CD14-positive monocyte (primary cell): Measurements from ENCODE around the gene DUSP6. TPM values are rescaled to one million over a fixed set of nuclear protein-coding genes. Genes with fewer than 3 reads are reported as not detected.

Experiments
- DNase-seq, 3 donors: peaks; one replicate each; pipeline ENCODE4 v3.0.0-alpha.2; 2011 to 2022
- H2AFZ ChIP-seq: 2 replicates; pipeline ENCODE4 v1.6.0; 2012; ENCODE audit warnings: mild to moderate bottlenecking, low read depth, low read length, inconsistent platforms; ENCODE audit not compliant: insufficient read depth, poor library complexity, severe bottlenecking
- H3K27ac ChIP-seq, 2 donors: 1 replicate in 1 of 2; 2 replicates in 1 of 2; pipeline ENCODE4 v1.5.1; 2012 to 2013; ENCODE audit warnings: low read length in 2 of 2, control low read depth in 1 of 2, inconsistent platforms in 1 of 2, low read depth in 1 of 2, mild to moderate bottlenecking in 1 of 2
- H3K27me3 ChIP-seq, 2 donors: one replicate each; pipeline versions ENCODE4 v1.6.0 to v1.6.1; 2011 to 2013; ENCODE audit warnings: low read length in 2 of 2; ENCODE audit not compliant: control insufficient read depth in 2 of 2, insufficient read depth in 2 of 2
- H3K36me3 ChIP-seq, 2 donors: replicated peaks in 1 of 2; 1 replicate in 1 of 2; 2 replicates in 1 of 2; pipeline versions ENCODE4 v1.5.1 to v1.6.1; 2012 to 2013; ENCODE audit warnings: low read length in 2 of 2, control low read depth in 1 of 2, inconsistent platforms in 1 of 2, mild to moderate bottlenecking in 1 of 2; ENCODE audit not compliant: insufficient read depth in 2 of 2, control insufficient read depth in 1 of 2
- H3K4me1 ChIP-seq, 2 donors: 1 replicate in 1 of 2; 2 replicates in 1 of 2; pipeline versions ENCODE4 v1.5.1 to v1.6.1; 2012 to 2013; ENCODE audit warnings: low read length in 2 of 2, control low read depth in 1 of 2, inconsistent platforms in 1 of 2, mild to moderate bottlenecking in 1 of 2, moderate library complexity in 1 of 2; ENCODE audit not compliant: insufficient read depth in 2 of 2, control insufficient read depth in 1 of 2
- H3K4me2 ChIP-seq: replicated peaks from 2 replicates; pipeline ENCODE3; 2012; ENCODE audit warnings: low read length, moderate library complexity, mild to moderate bottlenecking; ENCODE audit not compliant: poor library complexity, severe bottlenecking; ENCODE audit errors: extremely low read depth
- H3K4me3 ChIP-seq, 3 experiments: fragments of 200-600 bp in 1 of 3; sonication (generic) in 1 of 3; replicated peaks in 1 of 3; 1 replicate in 2 of 3; 2 replicates in 1 of 3; pipeline ENCODE4 v1.5.1; 2011 to 2013; ENCODE audit warnings: low read length in 3 of 3, mild to moderate bottlenecking in 3 of 3, control low read depth in 2 of 3, low read depth in 2 of 3, inconsistent platforms in 1 of 3, moderate library complexity in 1 of 3
- H3K79me2 ChIP-seq: 2 replicates; pipeline ENCODE4 v1.6.0; 2012; ENCODE audit warnings: mild to moderate bottlenecking, control low read depth, inconsistent platforms, low read length, moderate library complexity; ENCODE audit not compliant: insufficient read depth
- H3K9ac ChIP-seq: 2 replicates; pipeline ENCODE4 v1.6.0; 2017; ENCODE audit warnings: low read length, mild to moderate bottlenecking; ENCODE audit not compliant: insufficient read depth, poor library complexity, severe bottlenecking
- H3K9me3 ChIP-seq, 2 donors: replicated peaks in 1 of 2; 1 replicate in 1 of 2; 2 replicates in 1 of 2; pipeline versions ENCODE4 v1.5.1 to v1.6.1; 2012 to 2013; ENCODE audit warnings: low read length in 2 of 2, control low read depth in 1 of 2; ENCODE audit not compliant: control insufficient read depth in 1 of 2, insufficient read depth in 1 of 2
- H4K20me1 ChIP-seq: 2 replicates; pipeline ENCODE4 v1.6.0; 2012; ENCODE audit warnings: mild to moderate bottlenecking, low read length, control low read depth, moderate library complexity; ENCODE audit not compliant: insufficient read depth
- H3K27ac Mint-ChIP-seq, 7 donors: one replicate each; pipeline ENCODE4 v1.8.0; 2020; ENCODE audit warnings: mild to moderate bottlenecking in 7 of 7, mixed read lengths in 7 of 7, moderate library complexity in 6 of 7, inconsistent platforms in 2 of 7
- H3K27me3 Mint-ChIP-seq, 3 donors: one replicate each; pipeline ENCODE4 v1.8.0; 2021 to 2022; ENCODE audit warnings: low read depth in 3 of 3, mild to moderate bottlenecking in 3 of 3, mixed read lengths in 3 of 3, moderate library complexity in 3 of 3, inconsistent platforms in 1 of 3
- H3K36me3 Mint-ChIP-seq, 2 donors: one replicate each; pipeline ENCODE4 v1.8.0; 2020; ENCODE audit warnings: mixed read lengths in 2 of 2, inconsistent platforms in 1 of 2, mild to moderate bottlenecking in 1 of 2
- H3K4me1 Mint-ChIP-seq: one replicate; pipeline ENCODE4 v1.8.0; 2020; ENCODE audit warnings: mild to moderate bottlenecking, mixed read lengths
- H3K4me3 Mint-ChIP-seq, 2 donors: one replicate each; pipeline ENCODE4 v1.8.0; 2020; ENCODE audit warnings: mild to moderate bottlenecking in 2 of 2, mixed read lengths in 2 of 2, moderate library complexity in 1 of 2
- H3K9me3 Mint-ChIP-seq, 7 donors: one replicate each; pipeline ENCODE4 v1.8.0; 2020 to 2022; ENCODE audit warnings: mixed read lengths in 7 of 7, mild to moderate bottlenecking in 6 of 7, moderate library complexity in 6 of 7, inconsistent platforms in 2 of 7
- WGBS: methylation state at CpG from one replicate; pipeline ENCODE4 v1.1.5; 2013; ENCODE audit warnings: missing lambda C conversion rate; ENCODE audit not compliant: insufficient coverage; 5-methylcytosine and 5-hydroxymethylcytosine counted together
- intact Hi-C, 2 donors: fragments of 100-400 bp; cut with micrococcal nuclease; formaldehyde crosslinking; loops; one replicate each; pipeline versions ENCODE4 v1.15.0 to v1.15.1; 2023
- polyA plus RNA-seq, 3 donors: library from polyadenylated mRNA; depleted of rRNA in 1 of 3; unstranded in 2 of 3; stranded (reverse) in 1 of 3; fragments of 300-500 nt in 2 of 3; fragments of >200 nt in 1 of 3; fragmentation: Illumina TruSeq in 2 of 3; gene quantifications; 1 replicate in 2 of 3; 2 replicates in 1 of 3; pipeline ENCODE4 v1.2.3, GENCODE V29; 2012 to 2021
- TF ChIP-seq, protein P1 (sequence below): fragments of 200-600 bp; IDR thresholded peaks from one replicate; pipeline ENCODE4 v1.8.0; 2022; ENCODE audit warnings: antibody characterized with exemption, mild to moderate bottlenecking

DUSP6 gene
- polyA plus RNA-seq, 3 donors, result 195 to 880 (median 653) TPM

DNA sequence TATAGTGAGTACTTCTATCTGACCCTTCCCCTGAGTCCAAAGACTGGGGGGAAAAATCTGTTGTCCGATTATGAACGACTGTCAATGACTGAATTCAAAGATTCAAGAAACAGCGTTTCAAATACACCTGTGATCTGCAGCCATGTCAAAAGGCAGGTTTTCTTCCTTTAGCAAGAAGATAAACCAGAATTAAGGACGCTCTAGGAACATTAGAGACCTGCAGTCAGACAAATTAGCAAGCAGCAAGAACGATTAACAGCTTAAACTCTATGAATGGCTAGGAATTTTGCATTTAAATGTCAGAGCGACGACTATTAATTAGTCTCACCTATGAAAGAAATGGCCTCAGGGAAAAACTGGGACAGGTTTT lies 2.1 kb downstream of the DUSP6 start:
- Mint-ChIP-seq H3K4me1 (peaks cover 57% of the 10 kb centered on the region), H3K36me3 (peaks cover 39 to 47% of the 10 kb centered on the region in 2 donors), H3K27ac (peak overlapping the region; percentile 91 to 98 (median 97)), H3K27me3 (no peaks in the 10 kb centered on the region), H3K4me3 (peak overlapping the region; percentile 99 to 100), H3K9me3 (peaks cover 0 to 13% (median 2%) of the 10 kb centered on the region in 7 donors)
- TF ChIP-seq, protein P1, sequence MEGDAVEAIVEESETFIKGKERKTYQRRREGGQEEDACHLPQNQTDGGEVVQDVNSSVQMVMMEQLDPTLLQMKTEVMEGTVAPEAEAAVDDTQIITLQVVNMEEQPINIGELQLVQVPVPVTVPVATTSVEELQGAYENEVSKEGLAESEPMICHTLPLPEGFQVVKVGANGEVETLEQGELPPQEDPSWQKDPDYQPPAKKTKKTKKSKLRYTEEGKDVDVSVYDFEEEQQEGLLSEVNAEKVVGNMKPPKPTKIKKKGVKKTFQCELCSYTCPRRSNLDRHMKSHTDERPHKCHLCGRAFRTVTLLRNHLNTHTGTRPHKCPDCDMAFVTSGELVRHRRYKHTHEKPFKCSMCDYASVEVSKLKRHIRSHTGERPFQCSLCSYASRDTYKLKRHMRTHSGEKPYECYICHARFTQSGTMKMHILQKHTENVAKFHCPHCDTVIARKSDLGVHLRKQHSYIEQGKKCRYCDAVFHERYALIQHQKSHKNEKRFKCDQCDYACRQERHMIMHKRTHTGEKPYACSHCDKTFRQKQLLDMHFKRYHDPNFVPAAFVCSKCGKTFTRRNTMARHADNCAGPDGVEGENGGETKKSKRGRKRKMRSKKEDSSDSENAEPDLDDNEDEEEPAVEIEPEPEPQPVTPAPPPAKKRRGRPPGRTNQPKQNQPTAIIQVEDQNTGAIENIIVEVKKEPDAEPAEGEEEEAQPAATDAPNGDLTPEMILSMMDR, result no peak
- Histone ChIP-seq H3K27ac (peak overlapping the region; percentile 89 to 96), H3K9ac (peak overlapping the region; percentile 88), H3K79me2 (peaks cover 53% of the 10 kb centered on the region), H4K20me1 (peaks cover 57% of the 10 kb centered on the region), H2AFZ (no peak overlapping the region), H3K9me3 (no peaks in the 10 kb centered on the region), H3K4me1 (peaks cover 59 to 76% of the 10 kb centered on the region in 2 donors), H3K4me3 (peak overlapping the region; percentile 85 to 99 (median 98)), H3K27me3 (no peaks in the 10 kb centered on the region), H3K4me2 (peak overlapping the region; percentile 98), H3K36me3 (peaks cover 33 to 39% of the 10 kb centered on the region in 2 donors)
- intact Hi-C loops, result loop anchor here (2.0 to 10.0 kb wide), 8 partner anchors 42 to 303 kb away; partner anchors contain the start of gene POC1B (in 1 of the 2)
- WGBS, result 5% methylated on average over 6 of the region's 7 CpGs
- no peak for DNase-seq

DNA sequence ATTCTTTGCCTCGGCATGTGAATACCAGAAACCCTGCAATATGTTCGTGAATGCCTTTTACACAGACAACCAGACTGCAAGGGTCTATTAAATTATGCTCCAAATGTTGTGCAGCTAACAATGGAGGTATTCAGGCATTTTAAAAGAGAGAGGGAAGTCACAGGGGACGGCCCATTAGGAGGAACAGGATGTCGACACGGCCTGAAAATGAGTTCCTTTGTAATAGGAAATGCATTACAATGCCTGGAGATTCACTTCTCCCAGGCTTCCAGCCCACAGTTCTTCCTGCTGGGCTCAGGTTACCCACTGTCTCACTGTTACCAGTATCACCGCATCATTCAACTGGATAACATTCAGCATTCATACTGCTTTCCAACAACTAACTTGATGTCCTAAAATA lies 2.5 kb downstream of the DUSP6 start:
- Histone ChIP-seq H3K9ac (peak overlapping the region; percentile 88), H3K27me3 (no peaks in the 10 kb centered on the region), H3K36me3 (peaks cover 33 to 39% of the 10 kb centered on the region in 2 donors), H3K79me2 (peaks cover 50% of the 10 kb centered on the region), H3K4me1 (peaks cover 59 to 76% of the 10 kb centered on the region in 2 donors), H3K27ac (peak overlapping the region in 1 of 2 donors; percentile 89), H4K20me1 (peaks cover 57% of the 10 kb centered on the region), H2AFZ (no peak overlapping the region), H3K4me2 (peak overlapping the region; percentile 98), H3K4me3 (peak overlapping the region; percentile 85 to 99 (median 98)), H3K9me3 (no peaks in the 10 kb centered on the region)
- TF ChIP-seq, protein P1, result no peak
- H3K27ac Mint-ChIP-seq, result peak overlapping the region; percentile 91 to 98 (median 97)
- H3K4me3 Mint-ChIP-seq, result peak overlapping the region; percentile 99 to 100
- H3K27me3 Mint-ChIP-seq, result no peaks in the 10 kb centered on the region
- intact Hi-C loops, result loop anchor here (2.0 to 10.0 kb wide), 9 partner anchors 42 to 303 kb away; partner anchors contain the start of gene POC1B (in 1 of the 2)
- peaks cover 39 to 47% of the 10 kb centered on the region in 2 donors for H3K36me3 Mint-ChIP-seq
- WGBS, result 0% methylated on average over 3 of the region's 6 CpGs
- peak; percentile 61 to 84 (median 74) for DNase-seq
- H3K9me3 Mint-ChIP-seq, result peaks cover 0 to 13% (median 2%) of the 10 kb centered on the region in 7 donors
- H3K4me1 Mint-ChIP-seq, result peaks cover 57% of the 10 kb centered on the region
